ENCODE data around the gene SLC2A13.

GRCh38 chr12:40063414-40063813 lies 42.5 kb downstream of the SLC2A13 start:
- TF ChIP-seq, protein P1, sequence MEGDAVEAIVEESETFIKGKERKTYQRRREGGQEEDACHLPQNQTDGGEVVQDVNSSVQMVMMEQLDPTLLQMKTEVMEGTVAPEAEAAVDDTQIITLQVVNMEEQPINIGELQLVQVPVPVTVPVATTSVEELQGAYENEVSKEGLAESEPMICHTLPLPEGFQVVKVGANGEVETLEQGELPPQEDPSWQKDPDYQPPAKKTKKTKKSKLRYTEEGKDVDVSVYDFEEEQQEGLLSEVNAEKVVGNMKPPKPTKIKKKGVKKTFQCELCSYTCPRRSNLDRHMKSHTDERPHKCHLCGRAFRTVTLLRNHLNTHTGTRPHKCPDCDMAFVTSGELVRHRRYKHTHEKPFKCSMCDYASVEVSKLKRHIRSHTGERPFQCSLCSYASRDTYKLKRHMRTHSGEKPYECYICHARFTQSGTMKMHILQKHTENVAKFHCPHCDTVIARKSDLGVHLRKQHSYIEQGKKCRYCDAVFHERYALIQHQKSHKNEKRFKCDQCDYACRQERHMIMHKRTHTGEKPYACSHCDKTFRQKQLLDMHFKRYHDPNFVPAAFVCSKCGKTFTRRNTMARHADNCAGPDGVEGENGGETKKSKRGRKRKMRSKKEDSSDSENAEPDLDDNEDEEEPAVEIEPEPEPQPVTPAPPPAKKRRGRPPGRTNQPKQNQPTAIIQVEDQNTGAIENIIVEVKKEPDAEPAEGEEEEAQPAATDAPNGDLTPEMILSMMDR (IDR thresholded peaks at IDR 0.05): no peak
- no peak for TF ChIP-seq POLR2A (IDR thresholded peaks at IDR 0.05)

Data from body of pancreas (tissue), 4 donors.